Measurements from ENCODE around the gene CDH8. TPM values are rescaled to one million over a fixed set of nuclear protein-coding genes. Genes with fewer than 3 reads are reported as not detected.

Gene CDH8
- total RNA-seq, 1 experiment from 2014 or later, result 0.42 TPM

DNA sequence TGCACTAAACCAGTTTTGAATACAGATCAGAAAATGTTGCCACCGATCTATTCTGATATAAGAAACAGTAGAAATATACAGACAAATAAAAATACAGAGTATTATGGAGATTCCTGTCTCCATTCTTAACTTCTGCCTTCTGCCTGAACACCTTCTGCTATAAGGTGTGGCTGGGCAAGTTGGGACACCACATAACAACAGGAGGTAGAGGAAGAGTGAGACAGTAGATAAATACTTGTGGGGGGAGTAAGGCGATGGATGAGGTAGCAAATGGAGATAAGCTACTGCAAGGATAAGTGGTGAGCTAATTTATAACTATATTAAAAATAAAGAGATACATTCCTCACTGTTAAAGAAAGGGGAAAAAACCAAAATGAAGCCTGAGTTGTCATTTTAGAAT is 143.7 kb downstream of the CDH8 start:
- TF ChIP-seq, protein P1, sequence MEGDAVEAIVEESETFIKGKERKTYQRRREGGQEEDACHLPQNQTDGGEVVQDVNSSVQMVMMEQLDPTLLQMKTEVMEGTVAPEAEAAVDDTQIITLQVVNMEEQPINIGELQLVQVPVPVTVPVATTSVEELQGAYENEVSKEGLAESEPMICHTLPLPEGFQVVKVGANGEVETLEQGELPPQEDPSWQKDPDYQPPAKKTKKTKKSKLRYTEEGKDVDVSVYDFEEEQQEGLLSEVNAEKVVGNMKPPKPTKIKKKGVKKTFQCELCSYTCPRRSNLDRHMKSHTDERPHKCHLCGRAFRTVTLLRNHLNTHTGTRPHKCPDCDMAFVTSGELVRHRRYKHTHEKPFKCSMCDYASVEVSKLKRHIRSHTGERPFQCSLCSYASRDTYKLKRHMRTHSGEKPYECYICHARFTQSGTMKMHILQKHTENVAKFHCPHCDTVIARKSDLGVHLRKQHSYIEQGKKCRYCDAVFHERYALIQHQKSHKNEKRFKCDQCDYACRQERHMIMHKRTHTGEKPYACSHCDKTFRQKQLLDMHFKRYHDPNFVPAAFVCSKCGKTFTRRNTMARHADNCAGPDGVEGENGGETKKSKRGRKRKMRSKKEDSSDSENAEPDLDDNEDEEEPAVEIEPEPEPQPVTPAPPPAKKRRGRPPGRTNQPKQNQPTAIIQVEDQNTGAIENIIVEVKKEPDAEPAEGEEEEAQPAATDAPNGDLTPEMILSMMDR (IDR thresholded peaks at IDR 0.05; ENCODE audit: unreplicated experiment), result no peak
- CTCF ChIA-PET, result interaction anchor here (0.6 kb wide), 1 partner anchor 24 kb away, joined by 4 read pairs; no protein-coding TSS in a partner anchor
- intact Hi-C loops (cut with micrococcal nuclease), result no loop called here
- BruUV-seq (replicated peaks), result no TSS peak
- Mint-ChIP-seq H3K36me3 (ENCODE audit: insufficient read depth, unreplicated experiment) (no peaks in the 10 kb centered on the region), H3K4me1 (ENCODE audit: insufficient read depth, unreplicated experiment) (peaks cover 13% of the 10 kb centered on the region), H3K4me3 (ENCODE audit: unreplicated experiment) (no peak overlapping the region), H3K27ac (ENCODE audit: low read depth, unreplicated experiment) (peak overlapping the region; percentile 10), H3K9me3 (ENCODE audit: unreplicated experiment) (peaks cover under 1% of the 10 kb centered on the region), H3K27me3 (ENCODE audit: insufficient read depth, unreplicated experiment) (no peaks in the 10 kb centered on the region)
- peak; percentile 8 for DNase-seq (ENCODE audit: unreplicated experiment)
- POLR2A ChIA-PET, result interaction anchor here (1.8 to 2.1 kb wide), 2 partner anchors 25 to 62 kb away, joined by 3 to 8 read pairs; no protein-coding TSS in a partner anchor

DNA sequence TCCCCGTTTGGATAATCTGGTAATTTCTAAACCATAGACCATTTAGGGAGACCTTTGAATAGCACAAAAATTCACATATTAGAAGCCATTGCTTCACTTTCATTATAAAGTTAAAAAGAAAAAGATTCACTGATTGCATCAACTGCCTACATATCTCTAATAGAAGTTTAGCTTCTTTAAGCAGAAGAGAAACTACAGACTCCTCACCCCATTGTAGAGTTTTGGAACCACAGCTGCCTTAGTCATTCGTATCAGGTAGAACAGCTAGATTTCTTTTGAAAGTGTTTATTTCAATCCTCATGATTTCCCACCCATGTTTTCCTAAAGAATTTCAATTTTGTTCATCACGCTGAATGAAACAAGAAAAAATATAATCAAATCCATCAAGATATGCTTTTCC is 144.8 kb downstream of the CDH8 start:
- no TSS peak for BruUV-seq (replicated peaks)
- H3K9me3 Mint-ChIP-seq (ENCODE audit: unreplicated experiment), result peaks cover 10% of the 10 kb centered on the region
- H3K36me3 Mint-ChIP-seq (ENCODE audit: insufficient read depth, unreplicated experiment), result no peaks in the 10 kb centered on the region
- CTCF ChIA-PET, result no interaction called here
- POLR2A ChIA-PET, result interaction anchor here (0.6 to 2.1 kb wide), 5 partner anchors 9 to 1079 kb away, joined by 3 to 8 read pairs (median 3); no protein-coding TSS in a partner anchor
- no peak for DNase-seq (ENCODE audit: unreplicated experiment)
- TF ChIP-seq, protein P1 (IDR thresholded peaks at IDR 0.05; ENCODE audit: unreplicated experiment), result no peak
- peaks cover 13% of the 10 kb centered on the region for H3K4me1 Mint-ChIP-seq (ENCODE audit: insufficient read depth, unreplicated experiment)
- H3K27ac Mint-ChIP-seq (ENCODE audit: low read depth, unreplicated experiment), result no peak overlapping the region
- no peaks in the 10 kb centered on the region for H3K27me3 Mint-ChIP-seq (ENCODE audit: insufficient read depth, unreplicated experiment)
- intact Hi-C loops (cut with micrococcal nuclease), result no loop called here
- peak overlapping the region; percentile 21 for H3K4me3 Mint-ChIP-seq (ENCODE audit: unreplicated experiment)

DNA sequence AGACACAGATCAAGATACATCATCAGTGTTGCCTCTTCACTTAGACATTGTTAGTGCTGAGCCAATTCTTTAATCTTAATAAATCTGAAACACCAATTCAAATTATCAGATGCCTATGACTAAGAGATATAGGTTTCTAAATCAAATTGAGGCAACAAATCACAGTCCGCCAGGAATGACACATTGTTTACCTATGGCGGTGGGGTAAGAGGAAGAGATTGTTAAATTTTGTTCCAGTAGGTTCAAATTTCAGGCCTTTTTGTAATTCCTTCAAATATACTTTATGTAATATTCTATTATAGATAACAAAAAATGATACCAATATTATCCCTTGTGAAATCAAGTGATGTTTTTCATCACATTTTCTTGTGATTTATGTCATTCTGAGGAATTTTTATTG is 145.9 kb downstream of the CDH8 start:
- POLR2A ChIA-PET, result interaction anchor here (2.1 kb wide), 1 partner anchor 27 kb away, joined by 8 read pairs; no protein-coding TSS in a partner anchor
- H3K27me3 Mint-ChIP-seq (ENCODE audit: insufficient read depth, unreplicated experiment), result no peaks in the 10 kb centered on the region

DNA sequence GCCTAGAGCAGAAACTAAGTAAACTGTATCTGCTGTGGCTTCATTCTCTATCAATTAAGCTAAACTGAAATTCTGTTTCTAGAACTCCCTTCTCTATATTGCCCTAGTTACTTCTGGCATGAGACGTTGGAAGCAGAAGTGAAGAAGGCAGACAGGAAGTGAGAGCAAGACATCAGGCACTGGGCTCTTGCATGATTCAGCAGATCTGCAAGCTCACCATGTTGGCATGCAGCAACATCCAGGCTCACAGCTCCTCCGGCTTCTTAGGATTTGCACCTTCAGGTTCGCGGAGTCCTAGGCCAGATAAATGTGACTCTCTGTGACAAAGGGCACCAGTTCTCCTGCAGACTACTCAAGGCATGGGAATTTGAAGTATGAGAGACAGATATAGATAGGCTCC is 148.3 kb downstream of the CDH8 start:
- CTCF ChIA-PET, result no interaction called here
- no peaks in the 10 kb centered on the region for H3K36me3 Mint-ChIP-seq (ENCODE audit: insufficient read depth, unreplicated experiment)
- no peak overlapping the region for H3K4me3 Mint-ChIP-seq (ENCODE audit: unreplicated experiment)
- intact Hi-C loops (cut with micrococcal nuclease), result no loop called here
- DNase-seq (ENCODE audit: unreplicated experiment), result peak; percentile 2
- no TSS peak for BruUV-seq (replicated peaks)
- no peaks in the 10 kb centered on the region for H3K27me3 Mint-ChIP-seq (ENCODE audit: insufficient read depth, unreplicated experiment)
- peaks cover 13% of the 10 kb centered on the region for H3K4me1 Mint-ChIP-seq (ENCODE audit: insufficient read depth, unreplicated experiment)
- TF ChIP-seq, protein P1 (IDR thresholded peaks at IDR 0.05; ENCODE audit: unreplicated experiment), result no peak
- peaks cover 10% of the 10 kb centered on the region for H3K9me3 Mint-ChIP-seq (ENCODE audit: unreplicated experiment)
- POLR2A ChIA-PET, result interaction anchor here (0.9 to 1.2 kb wide), 2 partner anchors 13 to 96 kb away, joined by 3 read pairs; no protein-coding TSS in a partner anchor
- no peak overlapping the region for H3K27ac Mint-ChIP-seq (ENCODE audit: low read depth, unreplicated experiment)

More for the DNA sequence above, 145.9 kb downstream of the CDH8 start:
- Mint-ChIP-seq H3K27ac (ENCODE audit: low read depth, unreplicated experiment) (no peak overlapping the region), H3K36me3 (ENCODE audit: insufficient read depth, unreplicated experiment) (no peaks in the 10 kb centered on the region), H3K4me1 (ENCODE audit: insufficient read depth, unreplicated experiment) (peaks cover 13% of the 10 kb centered on the region), H3K9me3 (ENCODE audit: unreplicated experiment) (peaks cover 10% of the 10 kb centered on the region), H3K4me3 (ENCODE audit: unreplicated experiment) (no peak overlapping the region)
- BruUV-seq (replicated peaks), result no TSS peak
- peak; percentile 11 for DNase-seq (ENCODE audit: unreplicated experiment)
- CTCF ChIA-PET, result no interaction called here
- intact Hi-C loops (cut with micrococcal nuclease), result no loop called here
- TF ChIP-seq, protein P1 (IDR thresholded peaks at IDR 0.05; ENCODE audit: unreplicated experiment), result no peak
